ENCODE measurements around the gene OR5H15. TPM values are rescaled to one million over a fixed set of nuclear protein-coding genes. Genes with fewer than 3 reads are reported as not detected.

The OR5H15 gene
- total RNA-seq, 2 donors from 2014 or later, result not detected

- H3K36me3 Mint-ChIP-seq (ENCODE audit: low read depth), result no peaks in the 10 kb centered on the region
Measured at GRCh38 chr3:98151241-98151640, 15.3 kb upstream of the OR5H15 start.

GRCh38 chr3:98171071-98171470 is 4.6 kb downstream of the OR5H15 start:
- Mint-ChIP-seq H3K36me3 (ENCODE audit: low read depth) (no peaks in the 10 kb centered on the region), H3K4me1 (no peaks in the 10 kb centered on the region), H3K4me3 (no peak overlapping the region), H3K9me3 (peaks cover 30% of the 10 kb centered on the region), H3K27me3 (ENCODE audit: insufficient read depth) (no peaks in the 10 kb centered on the region), H3K27ac (no peak overlapping the region)
- H3K4me3 ChIP-seq (ENCODE audit: low read length), result no peak overlapping the region
- H3K4me1 ChIP-seq (ENCODE audit: control insufficient read depth, insufficient read depth, low read length), result no peaks in the 10 kb centered on the region
- H3K36me3 ChIP-seq (ENCODE audit: control insufficient read depth, insufficient read depth, low read length), result no peaks in the 10 kb centered on the region
- no peaks in the 10 kb centered on the region for H3K27me3 ChIP-seq (ENCODE audit: control insufficient read depth, insufficient read depth, low read length, poor library complexity, severe bottlenecking)
- WGBS, 2 experiments (ENCODE audit: insufficient coverage in 1 of 2, insufficient read length in 1 of 2), result 89 to 100% methylated on average over 1 of the region's 1 CpG
- TF ChIP-seq CTCF (conservative IDR thresholded peaks at IDR 0.05), result no peak
- no peak overlapping the region for H3K9ac ChIP-seq (ENCODE audit: extremely low read depth, low read length, poor library complexity, severe bottlenecking)
- no peak overlapping the region for H3K27ac ChIP-seq (ENCODE audit: low read depth, low read length)
- no peak for DNase-seq
- H3K9me3 ChIP-seq (ENCODE audit: control insufficient read depth, low read length), result peaks cover 6% of the 10 kb centered on the region

More at GRCh38 chr3:98151241-98151640, 15.3 kb upstream of the OR5H15 start:
- Histone ChIP-seq H3K9me3 (ENCODE audit: control insufficient read depth, low read length) (no peaks in the 10 kb centered on the region), H3K27ac (ENCODE audit: low read depth, low read length) (no peak overlapping the region), H3K4me1 (ENCODE audit: control insufficient read depth, insufficient read depth, low read length) (no peaks in the 10 kb centered on the region), H3K27me3 (ENCODE audit: control insufficient read depth, insufficient read depth, low read length, poor library complexity, severe bottlenecking) (no peaks in the 10 kb centered on the region), H3K4me3 (ENCODE audit: low read length) (no peak overlapping the region), H3K9ac (ENCODE audit: extremely low read depth, low read length, poor library complexity, severe bottlenecking) (no peak overlapping the region), H3K36me3 (ENCODE audit: control insufficient read depth, insufficient read depth, low read length) (no peaks in the 10 kb centered on the region)
- no peaks in the 10 kb centered on the region for H3K4me1 Mint-ChIP-seq
- no peak overlapping the region for H3K27ac Mint-ChIP-seq
- no peak overlapping the region for H3K4me3 Mint-ChIP-seq
- 80 to 88% methylated on average over 2 to 4 of the region's 5 CpGs for WGBS, 2 experiments (ENCODE audit: insufficient coverage in 1 of 2, insufficient read length in 1 of 2)
- H3K27me3 Mint-ChIP-seq (ENCODE audit: insufficient read depth), result no peaks in the 10 kb centered on the region
- no peak for TF ChIP-seq CTCF (conservative IDR thresholded peaks at IDR 0.05)
- DNase-seq, result no peak
- peaks cover 6% of the 10 kb centered on the region for H3K9me3 Mint-ChIP-seq

- Mint-ChIP-seq H3K27me3 (ENCODE audit: insufficient read depth) (no peaks in the 10 kb centered on the region), H3K36me3 (ENCODE audit: low read depth) (no peaks in the 10 kb centered on the region), H3K9me3 (peaks cover 43% of the 10 kb centered on the region), H3K4me3 (no peak overlapping the region), H3K27ac (no peak overlapping the region), H3K4me1 (no peaks in the 10 kb centered on the region)
- H3K27me3 ChIP-seq (ENCODE audit: control insufficient read depth, insufficient read depth, low read length, poor library complexity, severe bottlenecking), result no peaks in the 10 kb centered on the region
- 95 to 97% methylated on average over 6 to 7 of the region's 7 CpGs for WGBS, 2 experiments (ENCODE audit: insufficient coverage in 1 of 2, insufficient read length in 1 of 2)
- no peak for DNase-seq
- H3K9me3 ChIP-seq (ENCODE audit: control insufficient read depth, low read length), result peaks cover 6% of the 10 kb centered on the region
- no peak overlapping the region for H3K9ac ChIP-seq (ENCODE audit: extremely low read depth, low read length, poor library complexity, severe bottlenecking)
- no peak overlapping the region for H3K27ac ChIP-seq (ENCODE audit: low read depth, low read length)
- TF ChIP-seq CTCF (conservative IDR thresholded peaks at IDR 0.05), result no peak
- H3K36me3 ChIP-seq (ENCODE audit: control insufficient read depth, insufficient read depth, low read length), result no peaks in the 10 kb centered on the region
- H3K4me3 ChIP-seq (ENCODE audit: low read length), result no peak overlapping the region
- H3K4me1 ChIP-seq (ENCODE audit: control insufficient read depth, insufficient read depth, low read length), result no peaks in the 10 kb centered on the region
Measured at GRCh38 chr3:98172621-98173020, 6.1 kb downstream of the OR5H15 start.

Data from endodermal cell (in vitro differentiated cells).